Stimulated activated naive CD4-positive, alpha-beta T cell (primary cell): ENCODE measurements around the gene MSANTD3.
"Not testable (repeated sequence)": the region's sequence is repeated elsewhere in the genome, so short reads cannot be mapped to it uniquely, and the experiment has no call there.

Experiments
- DNase-seq, 6 experiments: peaks; one replicate each; lab custom pipeline; 2025; lab: John Stamatoyannopoulos, UW

The MSANTD3 gene, protein sequence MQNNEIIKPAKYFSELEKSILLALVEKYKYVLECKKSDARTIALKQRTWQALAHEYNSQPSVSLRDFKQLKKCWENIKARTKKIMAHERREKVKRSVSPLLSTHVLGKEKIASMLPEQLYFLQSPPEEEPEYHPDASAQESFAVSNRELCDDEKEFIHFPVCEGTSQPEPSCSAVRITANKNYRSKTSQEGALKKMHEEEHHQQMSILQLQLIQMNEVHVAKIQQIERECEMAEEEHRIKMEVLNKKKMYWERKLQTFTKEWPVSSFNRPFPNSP

DNA sequence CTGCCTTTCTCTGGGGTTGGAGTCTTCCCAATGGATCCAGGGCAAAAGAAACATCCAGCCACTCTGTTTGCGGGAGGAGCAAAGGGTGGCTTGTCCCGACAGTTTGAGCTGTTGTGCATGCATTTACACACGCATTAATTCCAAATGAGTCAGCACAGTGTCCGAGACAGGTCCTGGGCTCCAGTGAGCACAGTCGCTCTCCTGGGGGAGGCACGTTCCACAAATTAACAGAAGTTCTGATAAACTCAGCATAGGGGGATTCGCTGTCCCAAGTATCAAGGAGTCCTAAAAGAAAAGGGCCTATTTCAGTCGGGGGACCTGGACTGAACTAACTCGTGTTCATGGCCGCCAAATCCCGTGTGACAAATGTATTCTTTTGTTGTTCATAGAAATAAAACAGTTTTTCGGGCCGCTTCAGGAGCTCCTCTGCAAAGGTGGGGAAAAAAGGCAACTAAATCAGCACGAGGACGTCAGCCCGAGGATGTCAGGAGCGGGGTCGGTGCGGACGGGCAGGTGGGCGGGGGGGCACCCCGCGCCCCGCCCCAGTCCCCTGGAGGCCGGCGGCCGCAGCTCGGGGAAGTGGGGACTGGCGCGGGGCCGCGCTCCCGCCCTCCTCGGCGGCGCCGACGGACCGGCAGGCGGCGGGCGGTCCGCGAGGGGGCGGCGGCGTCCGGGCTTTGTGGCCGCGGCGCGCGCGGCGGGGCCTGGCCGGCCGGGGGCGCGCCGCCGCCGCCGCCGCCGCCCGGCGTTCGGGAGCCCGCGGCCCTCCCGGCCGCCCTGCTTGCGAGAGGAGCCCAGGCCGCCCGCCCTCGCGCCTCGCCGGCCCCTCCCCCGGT is at the start of gene MSANTD3:
Gene MSANTD3, plus strand, starts transcription at position 614 of the 836 bp plus-strand sequence. CDS start 14,796 bp downstream, outside the sequence.
- DNase-seq: peak; percentile 22 to 45 (median 32)

GRCh38 chr9:100379862-100380261 is 47.1 kb upstream of the MSANTD3 start:
- no peak for DNase-seq

DNA sequence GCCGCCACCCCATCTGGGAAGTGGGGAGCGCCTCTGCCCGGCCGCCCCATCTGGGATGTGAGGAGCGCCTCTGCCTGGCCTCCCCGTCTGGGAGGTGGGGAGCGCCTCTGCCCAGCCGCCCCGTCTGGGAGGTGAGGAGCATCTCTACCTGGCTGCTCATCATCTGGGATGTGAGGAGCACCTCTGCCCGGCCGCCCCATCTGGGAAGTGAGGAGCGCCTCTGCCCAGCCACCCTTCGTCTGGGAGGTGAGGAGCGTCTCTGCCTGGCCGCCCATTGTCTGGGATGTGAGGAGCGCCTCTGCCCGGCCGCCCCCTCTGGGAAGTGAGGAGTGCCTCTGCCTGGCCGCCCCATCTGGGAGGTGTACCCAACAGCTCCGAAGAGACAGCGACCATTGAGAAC is 34.0 kb upstream of the MSANTD3 start:
- DNase-seq: not testable (repeated sequence)

DNA sequence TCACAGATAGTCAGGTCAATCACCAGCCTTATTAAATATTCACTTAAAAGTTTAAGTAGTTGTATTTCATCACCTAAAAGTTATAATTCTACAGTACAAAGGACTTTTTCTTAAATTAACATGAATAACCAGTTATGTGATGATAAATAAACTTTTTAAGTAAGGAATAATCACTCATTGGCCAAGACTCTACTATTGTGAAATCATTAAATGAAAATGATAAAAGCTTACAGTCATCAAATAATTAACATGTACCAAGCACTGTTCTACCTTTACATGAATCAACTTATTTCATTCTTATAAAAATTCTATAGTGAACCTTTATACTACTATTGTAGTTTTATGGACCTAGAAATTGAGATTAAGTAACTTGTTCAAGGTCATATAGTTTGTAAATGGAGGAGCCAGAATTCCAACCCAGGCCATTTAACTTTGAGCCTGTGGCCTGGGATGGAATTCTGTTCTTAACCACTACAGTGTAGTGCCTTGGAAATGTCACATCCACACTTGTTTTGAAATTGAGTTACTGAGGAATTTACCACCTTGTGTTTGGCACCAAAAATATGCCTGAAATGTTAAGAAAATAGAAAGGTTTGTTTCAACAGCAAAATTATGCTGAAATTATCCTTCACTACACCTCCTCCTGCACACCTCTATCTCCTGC is 32.8 kb upstream of the MSANTD3 start:
- no peak for DNase-seq

- no peak for DNase-seq
These were observed 32.1 kb upstream of the MSANTD3 start for GRCh38 chr9:100394816-100395215.

DNA sequence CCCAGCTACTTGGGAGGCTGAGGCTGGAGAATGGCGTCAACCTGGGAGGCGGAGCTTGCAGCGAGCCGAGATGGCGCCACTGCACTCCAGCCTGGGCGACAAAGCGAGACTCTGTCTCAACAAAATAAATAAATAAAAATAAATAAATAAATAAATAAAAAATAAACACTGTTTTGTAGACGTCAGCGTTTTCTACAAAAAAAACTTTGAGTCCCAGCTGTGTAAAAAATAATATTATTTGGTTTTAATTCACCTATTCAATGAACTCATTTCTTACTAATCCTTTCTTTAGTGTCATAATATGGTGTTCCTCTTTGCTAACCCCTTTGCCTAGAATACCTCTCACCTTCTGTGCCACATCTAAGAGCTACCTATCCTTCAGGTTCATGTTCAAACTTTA is 30.2 kb upstream of the MSANTD3 start:
- DNase-seq: no peak

GRCh38 chr9:100397529-100398266 is 29.2 kb upstream of the MSANTD3 start:
- no peak for DNase-seq

GRCh38 chr9:100401042-100401441 is 25.9 kb upstream of the MSANTD3 start:
- DNase-seq: no peak

GRCh38 chr9:100406962-100407361 is 20.0 kb upstream of the MSANTD3 start:
- DNase-seq: no peak

DNA sequence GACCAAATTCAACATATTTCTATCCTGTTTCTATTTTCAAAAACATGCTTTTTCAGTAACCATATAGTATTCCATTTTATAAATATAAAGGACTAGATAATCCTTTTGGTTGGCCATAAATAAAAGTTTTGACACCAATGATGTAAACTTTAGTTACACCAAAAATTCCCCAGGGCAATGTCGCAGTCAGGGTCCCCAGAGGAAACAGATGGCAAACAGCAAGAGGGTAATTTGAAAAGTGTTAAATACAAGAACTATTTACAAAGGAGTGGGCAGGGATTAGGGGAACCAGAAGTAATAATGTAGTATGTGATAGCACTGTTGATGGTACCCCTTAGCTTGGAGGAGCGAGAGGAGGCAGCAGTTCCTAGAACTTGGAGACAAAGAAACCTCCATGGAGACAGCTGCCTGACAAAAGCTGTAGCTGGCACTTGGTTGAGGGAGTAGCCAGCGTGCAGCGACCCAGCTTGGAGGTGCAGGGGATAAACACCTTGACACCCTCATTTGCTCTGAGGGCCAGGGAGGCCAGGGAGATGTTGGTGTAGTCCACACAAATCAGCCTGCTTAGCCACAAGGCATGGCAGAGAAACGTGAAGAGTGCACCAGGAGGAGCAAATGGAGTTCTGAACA is 18.3 kb upstream of the MSANTD3 start:
- DNase-seq: no peak

GRCh38 chr9:100409176-100409556 is 17.8 kb upstream of the MSANTD3 start:
- DNase-seq: no peak

GRCh38 chr9:100411472-100412283 is 15.3 kb upstream of the MSANTD3 start:
- peak; percentile 70 to 87 (median 81) for DNase-seq

GRCh38 chr9:100413839-100414420 is 13.0 kb upstream of the MSANTD3 start:
- DNase-seq: no peak

DNA sequence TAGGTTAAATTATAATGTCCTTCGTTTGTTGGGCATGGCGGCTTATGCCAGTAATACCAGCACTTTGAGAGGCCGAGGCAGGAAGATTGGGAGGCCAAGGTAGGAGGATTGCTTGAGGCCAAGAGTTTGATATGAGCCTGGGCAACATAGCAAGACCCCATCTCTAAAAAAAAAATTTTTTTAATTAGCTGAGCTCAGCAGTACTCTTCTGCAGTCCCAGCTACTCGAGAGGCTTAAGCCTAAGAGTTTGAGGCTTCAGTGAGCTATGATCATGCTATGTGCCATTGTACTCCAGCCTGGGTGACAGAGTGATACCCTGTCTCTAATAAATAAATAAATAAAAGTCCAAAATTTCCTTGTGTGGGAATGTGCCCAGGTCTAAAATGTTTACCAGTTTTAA is 9.1 kb upstream of the MSANTD3 start:
- DNase-seq: no peak

GRCh38 chr9:100419166-100419565 is 7.8 kb upstream of the MSANTD3 start:
- DNase-seq: no peak

DNA sequence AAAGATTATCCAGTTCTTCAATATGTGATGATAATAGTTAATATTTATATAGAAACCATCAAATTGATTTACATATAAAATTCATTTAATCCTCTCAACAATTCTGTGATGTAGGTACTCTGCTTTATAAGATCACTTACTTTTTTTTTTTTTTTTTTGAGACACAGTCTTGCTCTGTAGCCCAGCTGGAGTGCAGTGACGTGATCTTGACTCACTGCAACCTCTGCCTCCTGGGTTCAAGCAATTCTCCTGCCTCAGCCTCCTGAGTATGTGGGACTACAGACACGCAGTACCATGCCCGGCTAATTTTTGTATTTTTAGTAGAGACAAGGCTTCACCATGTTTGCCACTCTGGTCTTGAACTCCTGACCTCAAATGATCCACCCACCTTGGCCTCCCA is 5.8 kb upstream of the MSANTD3 start:
- not testable (repeated sequence) for DNase-seq

- no peak for DNase-seq
These were observed 1.2 kb upstream of the MSANTD3 start for GRCh38 chr9:100425758-100426157.

DNA sequence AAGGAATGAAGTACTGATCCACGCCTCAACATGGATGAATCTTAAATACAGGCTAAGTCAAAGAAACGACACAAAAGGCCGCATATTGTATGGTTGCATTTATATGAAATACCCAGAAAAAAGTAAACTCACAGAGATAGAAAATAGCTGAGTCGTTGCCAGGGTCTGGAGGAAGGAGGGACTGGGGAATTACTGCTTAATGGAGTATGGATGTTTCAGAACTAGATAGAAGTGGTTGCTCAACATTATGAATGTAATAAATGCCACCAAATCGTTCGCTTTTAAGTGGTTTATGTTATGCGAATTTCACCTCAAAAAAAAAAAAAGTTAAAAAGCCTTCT is 784 bp upstream of the MSANTD3 start:
- no peak for DNase-seq

DNA sequence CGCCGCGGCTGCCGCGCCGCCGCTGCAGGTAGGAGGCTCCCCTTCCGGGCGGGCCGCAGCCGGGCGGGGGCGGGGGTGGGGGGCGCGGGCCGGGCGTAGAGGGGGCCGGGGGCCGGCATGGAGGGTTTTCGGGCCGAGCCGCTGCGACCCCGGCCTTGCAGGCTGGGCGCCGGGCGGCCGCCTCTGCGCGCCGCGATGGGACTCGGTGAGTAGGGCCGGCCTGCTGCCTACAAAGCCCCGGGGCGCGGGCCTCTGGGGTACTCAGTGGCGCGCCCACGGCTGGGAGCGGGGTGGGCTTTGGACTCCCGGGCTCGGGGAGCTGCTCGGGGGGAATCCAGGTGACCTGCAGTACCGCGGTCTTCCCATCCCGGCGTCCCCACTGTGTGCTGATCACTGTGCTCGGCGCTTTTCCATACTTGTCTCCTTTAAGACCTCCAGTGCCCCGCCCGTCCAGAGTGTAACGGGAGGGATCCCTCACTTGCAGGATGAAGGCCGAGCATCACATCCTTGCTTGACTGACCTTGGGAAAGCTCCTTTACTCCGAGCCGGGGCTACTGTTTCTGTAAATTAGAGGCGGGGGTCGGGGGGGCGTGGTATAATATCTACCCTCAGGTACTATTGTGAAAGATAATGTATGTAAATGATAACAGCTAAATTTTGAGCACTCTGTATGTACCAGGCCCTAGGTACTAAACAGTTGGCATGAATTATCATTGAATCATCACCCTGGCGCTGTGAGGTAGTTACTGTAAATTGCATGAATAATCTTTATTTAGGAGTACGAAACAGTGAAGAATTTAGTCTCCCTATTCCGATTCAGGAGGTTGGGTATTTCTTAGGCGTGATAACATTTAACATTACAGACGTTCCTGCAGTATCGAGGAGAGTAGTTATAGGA is 672 bp downstream of the MSANTD3 start:
- DNase-seq: peak in 4 of 6 experiments; percentile 1 to 66 (median 44)
